WTC11 (cell line): Measurements from ENCODE around the gene ZNF853.

ENCODE experiments used
- CTCF ChIP-seq: fragments of 200-600 bp; IDR thresholded peaks from 2 replicates; pipeline ENCODE4 v1.8.0; 2022; ENCODE audit warnings: antibody characterized with exemption
- E2F4 ChIP-seq: sonication (generic); formaldehyde crosslinking; IDR thresholded peaks from 2 replicates; pipeline ENCODE4 v1.8.1; 2022; ENCODE audit warnings: low read depth, mild to moderate bottlenecking, moderate library complexity, missing genetic modification reagents, borderline replicate concordance
- ELF4 ChIP-seq: sonication (generic); formaldehyde crosslinking; IDR thresholded peaks from 2 replicates; pipeline ENCODE4 v1.8.1; 2022; ENCODE audit warnings: low read depth, mild to moderate bottlenecking, moderate library complexity, missing genetic modification reagents
- MYBL2 ChIP-seq: sonication (generic); formaldehyde crosslinking; IDR thresholded peaks from 2 replicates; pipeline ENCODE4 v1.8.1; 2023; ENCODE audit warnings: mild to moderate bottlenecking, moderate library complexity, missing genetic modification reagents
- SMAD4 ChIP-seq: sonication (generic); formaldehyde crosslinking; IDR thresholded peaks from 2 replicates; pipeline ENCODE4 v1.8.0; 2022; ENCODE audit warnings: mild to moderate bottlenecking, missing genetic modification reagents
- TEAD1 ChIP-seq: sonication (generic); formaldehyde crosslinking; IDR thresholded peaks from 2 replicates; pipeline ENCODE4 v1.8.0; 2022; ENCODE audit warnings: mild to moderate bottlenecking, missing genetic modification reagents
- TEAD4 ChIP-seq: sonication (generic); formaldehyde crosslinking; IDR thresholded peaks from 2 replicates; pipeline ENCODE4 v1.8.0; 2022; ENCODE audit warnings: mild to moderate bottlenecking, missing genetic modification reagents
- TP53 ChIP-seq: sonication (generic); formaldehyde crosslinking; IDR thresholded peaks from 2 replicates; pipeline ENCODE4 v1.8.1; 2023; ENCODE audit warnings: mild to moderate bottlenecking, missing genetic modification reagents
- ZNF532 ChIP-seq: fragments of 250-450 bp; sonication (Bioruptor Pico); IDR thresholded peaks from 2 replicates; pipeline ENCODE4 v1.9.0; 2021; ENCODE audit warnings: mild to moderate bottlenecking, borderline replicate concordance
- TF ChIP-seq, protein P1 (sequence below): sonication (generic); formaldehyde crosslinking; IDR thresholded peaks from 2 replicates; pipeline ENCODE4 v1.8.1; 2022; ENCODE audit warnings: mild to moderate bottlenecking, moderate library complexity, missing genetic modification reagents
- TF ChIP-seq, protein P2 (sequence below): sonication (generic); formaldehyde crosslinking; IDR thresholded peaks from 2 replicates; pipeline ENCODE4 v1.8.1; 2023; ENCODE audit warnings: mild to moderate bottlenecking, missing genetic modification reagents
- TF ChIP-seq, protein P3 (sequence below): sonication (generic); formaldehyde crosslinking; IDR thresholded peaks from 2 replicates; pipeline ENCODE4 v1.8.0; 2022; ENCODE audit warnings: mild to moderate bottlenecking, missing genetic modification reagents
- TF ChIP-seq, protein P4 (sequence below): fragments of 250-450 bp; sonication (Bioruptor Pico); IDR thresholded peaks from 2 replicates; pipeline ENCODE4 v1.9.0; 2021; ENCODE audit warnings: mild to moderate bottlenecking
- TF ChIP-seq, protein P5 (sequence below): sonication (generic); formaldehyde crosslinking; IDR thresholded peaks from 2 replicates; pipeline ENCODE4 v1.8.1; 2022; ENCODE audit warnings: mild to moderate bottlenecking, missing genetic modification reagents, moderate library complexity, borderline replicate concordance

DNA sequence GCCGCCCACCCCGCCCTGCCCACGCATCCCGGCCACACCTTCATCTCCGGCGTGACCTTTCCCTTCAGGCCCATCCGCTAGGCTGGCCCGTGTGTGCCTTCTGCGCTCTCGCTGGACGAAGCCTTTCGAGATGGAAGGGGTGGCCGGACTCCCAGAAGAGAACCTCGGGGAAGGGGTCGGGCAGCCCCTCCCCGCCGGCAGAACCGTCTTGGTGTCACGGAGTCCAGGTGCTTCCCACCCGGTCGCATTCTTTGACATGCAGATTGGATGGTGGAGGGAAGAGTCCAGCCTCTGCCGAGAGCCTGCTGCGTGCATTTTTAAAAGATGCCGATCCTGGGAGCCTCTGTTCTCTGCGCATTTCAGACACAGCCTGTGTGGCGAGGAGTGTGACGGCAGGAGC, 7.3 kb upstream of the ZNF853 start:
- no peak for TF ChIP-seq CTCF
- TF ChIP-seq MYBL2 (CRISPR knock-in tag) = no peak
- TF ChIP-seq, protein P1, sequence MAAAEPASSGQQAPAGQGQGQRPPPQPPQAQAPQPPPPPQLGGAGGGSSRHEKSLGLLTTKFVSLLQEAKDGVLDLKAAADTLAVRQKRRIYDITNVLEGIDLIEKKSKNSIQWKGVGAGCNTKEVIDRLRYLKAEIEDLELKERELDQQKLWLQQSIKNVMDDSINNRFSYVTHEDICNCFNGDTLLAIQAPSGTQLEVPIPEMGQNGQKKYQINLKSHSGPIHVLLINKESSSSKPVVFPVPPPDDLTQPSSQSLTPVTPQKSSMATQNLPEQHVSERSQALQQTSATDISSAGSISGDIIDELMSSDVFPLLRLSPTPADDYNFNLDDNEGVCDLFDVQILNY (CRISPR knock-in tag) = no peak
- TF ChIP-seq, protein P2, sequence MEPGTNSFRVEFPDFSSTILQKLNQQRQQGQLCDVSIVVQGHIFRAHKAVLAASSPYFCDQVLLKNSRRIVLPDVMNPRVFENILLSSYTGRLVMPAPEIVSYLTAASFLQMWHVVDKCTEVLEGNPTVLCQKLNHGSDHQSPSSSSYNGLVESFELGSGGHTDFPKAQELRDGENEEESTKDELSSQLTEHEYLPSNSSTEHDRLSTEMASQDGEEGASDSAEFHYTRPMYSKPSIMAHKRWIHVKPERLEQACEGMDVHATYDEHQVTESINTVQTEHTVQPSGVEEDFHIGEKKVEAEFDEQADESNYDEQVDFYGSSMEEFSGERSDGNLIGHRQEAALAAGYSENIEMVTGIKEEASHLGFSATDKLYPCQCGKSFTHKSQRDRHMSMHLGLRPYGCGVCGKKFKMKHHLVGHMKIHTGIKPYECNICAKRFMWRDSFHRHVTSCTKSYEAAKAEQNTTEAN = no peak
- TF ChIP-seq SMAD4 = no peak
- no peak for TF ChIP-seq TEAD4 (CRISPR knock-in tag)
- no peak for TF ChIP-seq TP53
- TF ChIP-seq E2F4 = no peak
- TF ChIP-seq ELF4 (CRISPR knock-in tag) = no peak
- no peak for TF ChIP-seq TEAD1
- TF ChIP-seq, protein P3, sequence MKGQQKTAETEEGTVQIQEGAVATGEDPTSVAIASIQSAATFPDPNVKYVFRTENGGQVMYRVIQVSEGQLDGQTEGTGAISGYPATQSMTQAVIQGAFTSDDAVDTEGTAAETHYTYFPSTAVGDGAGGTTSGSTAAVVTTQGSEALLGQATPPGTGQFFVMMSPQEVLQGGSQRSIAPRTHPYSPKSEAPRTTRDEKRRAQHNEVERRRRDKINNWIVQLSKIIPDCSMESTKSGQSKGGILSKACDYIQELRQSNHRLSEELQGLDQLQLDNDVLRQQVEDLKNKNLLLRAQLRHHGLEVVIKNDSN (CRISPR knock-in tag) = no peak
- no peak for TF ChIP-seq ZNF532 (CRISPR knock-in tag)
- TF ChIP-seq, protein P4, sequence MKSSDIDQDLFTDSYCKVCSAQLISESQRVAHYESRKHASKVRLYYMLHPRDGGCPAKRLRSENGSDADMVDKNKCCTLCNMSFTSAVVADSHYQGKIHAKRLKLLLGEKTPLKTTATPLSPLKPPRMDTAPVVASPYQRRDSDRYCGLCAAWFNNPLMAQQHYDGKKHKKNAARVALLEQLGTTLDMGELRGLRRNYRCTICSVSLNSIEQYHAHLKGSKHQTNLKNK (CRISPR knock-in tag) = no peak
- TF ChIP-seq, protein P5, sequence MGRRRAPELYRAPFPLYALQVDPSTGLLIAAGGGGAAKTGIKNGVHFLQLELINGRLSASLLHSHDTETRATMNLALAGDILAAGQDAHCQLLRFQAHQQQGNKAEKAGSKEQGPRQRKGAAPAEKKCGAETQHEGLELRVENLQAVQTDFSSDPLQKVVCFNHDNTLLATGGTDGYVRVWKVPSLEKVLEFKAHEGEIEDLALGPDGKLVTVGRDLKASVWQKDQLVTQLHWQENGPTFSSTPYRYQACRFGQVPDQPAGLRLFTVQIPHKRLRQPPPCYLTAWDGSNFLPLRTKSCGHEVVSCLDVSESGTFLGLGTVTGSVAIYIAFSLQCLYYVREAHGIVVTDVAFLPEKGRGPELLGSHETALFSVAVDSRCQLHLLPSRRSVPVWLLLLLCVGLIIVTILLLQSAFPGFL (CRISPR knock-in tag) = no peak
